T47D (cell line): ENCODE measurements around the gene TMEM184B.

Source experiments
- DNase-seq, 2 experiments: peaks; one replicate each; pipeline versions ENCODE4 v3.0.0 to v3.0.0-alpha.2; 2011 to 2012; ENCODE audit warnings: low read depth in 1 of 2, low spot score in 1 of 2
- JUND ChIP-seq: IDR thresholded peaks from 2 replicates; pipeline ENCODE4 v1.6.1; 2012; ENCODE audit warnings: low read depth
- in situ Hi-C: cut with HindIII; loops from 2 replicates; pipeline ENCODE4 v1.10.0; 2016; ENCODE audit warnings: low sequenced_read_pairs, low pct_unique_long_range_greater_than_20kb

TMEM184B gene

GRCh38 chr22:38286915-38287669 is 14.3 kb upstream of the TMEM184B start:
- TF ChIP-seq JUND = no peak
- DNase-seq = no peak
- in situ Hi-C loops = no loop called here

GRCh38 chr22:38285018-38285417 is 12.2 kb upstream of the TMEM184B start:
- no peak for DNase-seq
- TF ChIP-seq JUND = no peak
- in situ Hi-C loops = no loop called here

GRCh38 chr22:38284042-38284402 is 11.2 kb upstream of the TMEM184B start:
- no peak for DNase-seq
- no peak for TF ChIP-seq JUND
- in situ Hi-C loops = no loop called here

GRCh38 chr22:38282397-38282796 is 9.6 kb upstream of the TMEM184B start:
- no peak for TF ChIP-seq JUND
- no peak for DNase-seq
- in situ Hi-C loops = no loop called here

DNA sequence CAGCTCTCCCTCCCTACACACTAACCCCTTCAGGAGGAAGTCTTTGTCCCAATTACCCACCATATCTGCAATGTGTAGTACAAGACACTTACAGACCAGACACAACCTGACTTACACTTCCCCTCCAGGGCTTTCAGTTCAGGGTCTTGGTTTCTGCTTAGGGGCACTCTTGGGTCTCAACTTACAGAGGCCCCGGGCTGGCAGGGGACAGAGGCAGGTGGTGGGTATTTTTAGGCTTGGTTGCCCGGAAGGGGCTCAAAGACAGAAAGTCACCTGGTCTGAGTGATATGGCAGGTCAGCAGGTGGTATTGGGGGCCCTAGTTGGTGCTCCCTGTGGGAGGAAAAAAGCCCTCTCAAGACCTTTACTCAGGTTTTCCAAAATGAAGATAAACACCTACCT is 3.4 kb upstream of the TMEM184B start:
- no peak for TF ChIP-seq JUND
- in situ Hi-C loops = no loop called here
- no peak for DNase-seq

GRCh38 chr22:38273135-38273826 is 471 bp upstream of the TMEM184B start:
- in situ Hi-C loops = no loop called here
- TF ChIP-seq JUND = no peak
- DNase-seq = no peak

DNA sequence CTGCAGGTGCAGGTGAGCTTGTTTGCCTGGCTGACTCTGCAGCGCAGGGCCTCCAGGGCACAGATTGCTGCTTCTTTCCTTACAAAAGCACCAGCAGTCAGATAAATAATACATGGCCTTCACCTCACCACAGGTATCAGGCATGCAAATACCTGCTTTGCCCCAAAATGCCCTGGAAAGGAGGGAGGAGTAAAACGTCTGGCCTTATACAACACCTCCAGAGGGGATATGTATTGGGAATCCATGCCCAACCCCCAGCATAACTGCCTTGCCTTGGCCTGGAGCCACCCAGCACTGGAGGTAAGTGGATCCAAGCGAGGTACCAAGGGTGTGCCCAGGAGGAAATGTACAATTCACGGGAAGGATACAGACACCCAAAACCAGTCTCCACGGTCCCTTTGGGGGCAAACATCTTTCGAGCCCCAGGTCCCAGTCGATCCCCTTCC is 860 bp downstream of the TMEM184B start:
- in situ Hi-C loops = no loop called here
- no peak for TF ChIP-seq JUND
- DNase-seq = peak in 1 of 2 experiments; percentile 58

GRCh38 chr22:38271101-38271500 is 1.7 kb downstream of the TMEM184B start:
- no peak for DNase-seq
- TF ChIP-seq JUND = no peak
- in situ Hi-C loops = no loop called here

GRCh38 chr22:38270091-38270992 is 2.5 kb downstream of the TMEM184B start:
- in situ Hi-C loops = no loop called here
- no peak for DNase-seq
- TF ChIP-seq JUND = no peak

- TF ChIP-seq JUND = no peak
- in situ Hi-C loops = no loop called here
- DNase-seq = no peak
These were observed 3.3 kb downstream of the TMEM184B start for GRCh38 chr22:38269466-38269865.

DNA sequence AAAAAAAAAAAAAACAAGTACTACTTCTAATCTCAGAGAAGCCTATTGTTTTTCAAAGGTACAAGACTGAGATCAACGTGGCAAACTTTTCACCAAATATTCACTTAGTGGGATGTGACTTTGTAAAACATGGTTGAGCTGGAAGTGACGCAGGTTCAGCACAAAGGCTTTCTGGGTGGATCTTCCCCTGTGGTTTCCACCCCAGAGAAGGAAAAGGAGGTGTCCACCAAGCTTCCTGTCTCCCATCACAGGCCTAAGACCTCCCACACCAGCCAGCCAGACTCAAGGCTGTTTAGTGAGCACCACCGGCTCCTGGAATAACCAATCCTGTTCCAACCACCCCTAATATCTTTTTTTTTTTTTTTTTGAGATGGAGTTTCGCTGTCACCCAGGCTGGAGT is 5.7 kb downstream of the TMEM184B start:
- no peak for TF ChIP-seq JUND
- DNase-seq = no peak
- in situ Hi-C loops = no loop called here

GRCh38 chr22:38266120-38266519 is 6.7 kb downstream of the TMEM184B start:
- DNase-seq = no peak
- in situ Hi-C loops = no loop called here
- TF ChIP-seq JUND = no peak
